Neural progenitor cell (in vitro differentiated cells): ENCODE data around the gene SLC2A13. TPM values are rescaled to one million over a fixed set of nuclear protein-coding genes. Genes with fewer than 3 reads are reported as not detected.

Experiments
- DNase-seq: peaks from one replicate; pipeline ENCODE4 v3.0.0-alpha.2; 2016; ENCODE audit warnings: low spot score
- H2AFZ ChIP-seq: fragments of 200-600 bp; sonication (generic); replicated peaks from 2 replicates; pipeline ENCODE4 v1.6.1; 2016; ENCODE audit warnings: antibody characterized with exemption
- H3F3A ChIP-seq: fragments of 200-600 bp; sonication (generic); 2 replicates; pipeline ENCODE4 v1.6.1; 2016; ENCODE audit warnings: antibody characterized with exemption, low read depth
- H3K27ac ChIP-seq: fragments of 200-600 bp; sonication (generic); 2 replicates; pipeline ENCODE4 v1.5.1; 2016; ENCODE audit warnings: mild to moderate bottlenecking
- H3K27me3 ChIP-seq: fragments of 200-600 bp; sonication (generic); 2 replicates; pipeline ENCODE4 v1.6.1; 2016; ENCODE audit warnings: mild to moderate bottlenecking, moderate library complexity
- H3K36me3 ChIP-seq: fragments of 200-600 bp; sonication (generic); 2 replicates; pipeline ENCODE4 v1.5.1; 2016
- H3K4me1 ChIP-seq: fragments of 200-600 bp; sonication (generic); 2 replicates; pipeline ENCODE4 v1.6.1; 2016; ENCODE audit warnings: mixed run types
- H3K4me2 ChIP-seq: fragments of 200-600 bp; sonication (generic); 2 replicates; pipeline ENCODE4 v1.6.1; 2016
- H3K4me3 ChIP-seq: fragments of 200-600 bp; sonication (generic); 2 replicates; pipeline ENCODE4 v1.5.1; 2016
- H3K79me2 ChIP-seq: fragments of 200-600 bp; sonication (generic); 2 replicates; pipeline ENCODE4 v1.6.1; 2016; ENCODE audit warnings: low read depth
- H3K9ac ChIP-seq: fragments of 200-600 bp; sonication (generic); 2 replicates; pipeline ENCODE4 v1.6.1; 2016
- H3K9me3 ChIP-seq: fragments of 200-600 bp; sonication (generic); 2 replicates; pipeline ENCODE4 v1.5.1; 2016; ENCODE audit warnings: low read depth
- H4K20me1 ChIP-seq: fragments of 200-600 bp; sonication (generic); 2 replicates; pipeline ENCODE4 v1.6.1; 2016; ENCODE audit warnings: low read depth
- H3K27ac Mint-ChIP-seq: 3 replicates; pipeline ENCODE4 v1.8.0; 2021; ENCODE audit warnings: mixed read lengths
- H3K27me3 Mint-ChIP-seq: 2 replicates; pipeline ENCODE4 v1.8.0; 2022; ENCODE audit warnings: low read depth, mild to moderate bottlenecking, inconsistent platforms, moderate library complexity, mixed read lengths; ENCODE audit not compliant: insufficient read depth
- H3K36me3 Mint-ChIP-seq: 3 replicates; pipeline ENCODE4 v1.8.0; 2021; ENCODE audit warnings: mixed read lengths
- H3K4me1 Mint-ChIP-seq: 3 replicates; pipeline ENCODE4 v1.8.0; 2021; ENCODE audit warnings: mixed read lengths
- H3K4me3 Mint-ChIP-seq: 3 replicates; pipeline ENCODE4 v1.8.0; 2021; ENCODE audit warnings: mild to moderate bottlenecking, moderate library complexity, mixed read lengths
- H3K9me3 Mint-ChIP-seq: 3 replicates; pipeline ENCODE4 v1.8.0; 2020; ENCODE audit warnings: mixed read lengths
- EZH2 ChIP-seq: fragments of 200-600 bp; sonication (generic); IDR thresholded peaks from 2 replicates; pipeline ENCODE4 v1.6.1; 2017; ENCODE audit warnings: antibody characterized with exemption, mild to moderate bottlenecking, moderate library complexity
- EZH2phosphoT487 ChIP-seq: fragments of 200-600 bp; sonication (generic); IDR thresholded peaks from 2 replicates; pipeline ENCODE4 v1.6.1; 2017; ENCODE audit warnings: antibody characterized with exemption
- total RNA-seq: library from RNA; depleted of rRNA; stranded (reverse); fragments of >200 nt; gene quantifications from 2 replicates; pipeline ENCODE4 v1.2.3, GENCODE V29; 2015; ENCODE audit warnings: low replicate concordance
- TF ChIP-seq, protein P1 (sequence below): fragments of 200-600 bp; sonication (generic); IDR thresholded peaks from 2 replicates; pipeline ENCODE4 v1.5.1; 2017; ENCODE audit warnings: antibody characterized with exemption, mild to moderate bottlenecking

SLC2A13 gene
- total RNA-seq, 1 donor from 2014 or later, result 11.1 TPM

DNA sequence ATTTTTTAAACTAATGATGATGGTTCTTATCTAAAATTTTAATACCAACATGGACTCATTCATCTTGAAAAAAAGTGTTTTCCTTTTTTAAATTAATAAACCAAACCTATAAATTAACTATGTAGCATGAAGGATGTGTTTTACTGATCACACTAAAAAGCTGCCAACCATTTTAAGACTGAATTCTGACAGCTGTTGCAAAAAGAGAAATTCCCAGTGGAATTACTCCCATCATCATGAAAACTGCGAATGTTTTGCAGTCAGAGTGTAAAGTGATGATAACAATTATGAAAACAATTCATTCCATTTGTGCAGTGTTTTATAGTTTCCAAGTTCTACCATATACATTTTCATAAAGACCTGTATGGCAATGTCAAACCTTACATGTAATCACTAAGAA lies 232.8 kb downstream of the SLC2A13 start:
- Mint-ChIP-seq H3K4me3 (no peak overlapping the region), H3K27ac (no peak overlapping the region), H3K4me1 (peaks cover 18% of the 10 kb centered on the region), H3K27me3 (no peaks in the 10 kb centered on the region), H3K36me3 (peaks cover under 1% of the 10 kb centered on the region), H3K9me3 (peaks cover under 1% of the 10 kb centered on the region)
- H4K20me1 ChIP-seq, result no peaks in the 10 kb centered on the region
- no peaks in the 10 kb centered on the region for H3K27me3 ChIP-seq
- no peak for DNase-seq
- H3K9me3 ChIP-seq, result no peaks in the 10 kb centered on the region
- no peaks in the 10 kb centered on the region for H3F3A ChIP-seq
- TF ChIP-seq, protein P1, sequence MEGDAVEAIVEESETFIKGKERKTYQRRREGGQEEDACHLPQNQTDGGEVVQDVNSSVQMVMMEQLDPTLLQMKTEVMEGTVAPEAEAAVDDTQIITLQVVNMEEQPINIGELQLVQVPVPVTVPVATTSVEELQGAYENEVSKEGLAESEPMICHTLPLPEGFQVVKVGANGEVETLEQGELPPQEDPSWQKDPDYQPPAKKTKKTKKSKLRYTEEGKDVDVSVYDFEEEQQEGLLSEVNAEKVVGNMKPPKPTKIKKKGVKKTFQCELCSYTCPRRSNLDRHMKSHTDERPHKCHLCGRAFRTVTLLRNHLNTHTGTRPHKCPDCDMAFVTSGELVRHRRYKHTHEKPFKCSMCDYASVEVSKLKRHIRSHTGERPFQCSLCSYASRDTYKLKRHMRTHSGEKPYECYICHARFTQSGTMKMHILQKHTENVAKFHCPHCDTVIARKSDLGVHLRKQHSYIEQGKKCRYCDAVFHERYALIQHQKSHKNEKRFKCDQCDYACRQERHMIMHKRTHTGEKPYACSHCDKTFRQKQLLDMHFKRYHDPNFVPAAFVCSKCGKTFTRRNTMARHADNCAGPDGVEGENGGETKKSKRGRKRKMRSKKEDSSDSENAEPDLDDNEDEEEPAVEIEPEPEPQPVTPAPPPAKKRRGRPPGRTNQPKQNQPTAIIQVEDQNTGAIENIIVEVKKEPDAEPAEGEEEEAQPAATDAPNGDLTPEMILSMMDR, result no peak
- TF ChIP-seq EZH2phosphoT487, result no peak
- TF ChIP-seq EZH2, result no peak
- no peak overlapping the region for H3K4me2 ChIP-seq
- H2AFZ ChIP-seq, result no peak overlapping the region
- H3K27ac ChIP-seq, result no peak overlapping the region
- H3K4me3 ChIP-seq, result no peak overlapping the region
- no peaks in the 10 kb centered on the region for H3K36me3 ChIP-seq
- H3K9ac ChIP-seq, result no peak overlapping the region
- no peaks in the 10 kb centered on the region for H3K4me1 ChIP-seq
- no peaks in the 10 kb centered on the region for H3K79me2 ChIP-seq

- Histone ChIP-seq H3F3A (no peaks in the 10 kb centered on the region), H4K20me1 (no peaks in the 10 kb centered on the region), H3K4me2 (no peak overlapping the region), H2AFZ (no peak overlapping the region), H3K27me3 (no peaks in the 10 kb centered on the region), H3K36me3 (no peaks in the 10 kb centered on the region), H3K4me3 (no peak overlapping the region), H3K9ac (no peak overlapping the region), H3K9me3 (no peaks in the 10 kb centered on the region), H3K27ac (no peak overlapping the region), H3K4me1 (no peaks in the 10 kb centered on the region), H3K79me2 (no peaks in the 10 kb centered on the region)
- TF ChIP-seq EZH2, result no peak
- no peak for TF ChIP-seq EZH2phosphoT487
- TF ChIP-seq, protein P1, result no peak
- H3K36me3 Mint-ChIP-seq, result no peaks in the 10 kb centered on the region
- H3K4me3 Mint-ChIP-seq, result no peak overlapping the region
- H3K9me3 Mint-ChIP-seq, result no peaks in the 10 kb centered on the region
- H3K27me3 Mint-ChIP-seq, result no peaks in the 10 kb centered on the region
- H3K4me1 Mint-ChIP-seq, result peaks cover 18% of the 10 kb centered on the region
- H3K27ac Mint-ChIP-seq, result no peak overlapping the region
- DNase-seq, result no peak
These were observed 233.5 kb downstream of the SLC2A13 start for GRCh38 chr12:39872425-39872824.

- H3K9me3 Mint-ChIP-seq, result no peaks in the 10 kb centered on the region
- H3F3A ChIP-seq, result no peaks in the 10 kb centered on the region
- no peak for TF ChIP-seq EZH2phosphoT487
- TF ChIP-seq, protein P1, result no peak
- no peak for TF ChIP-seq EZH2
- no peaks in the 10 kb centered on the region for H3K79me2 ChIP-seq
- no peaks in the 10 kb centered on the region for H3K9me3 ChIP-seq
- H3K4me1 Mint-ChIP-seq, result peaks cover 5% of the 10 kb centered on the region
- H3K4me1 ChIP-seq, result no peaks in the 10 kb centered on the region
- H3K27ac ChIP-seq, result no peak overlapping the region
- no peak overlapping the region for H3K4me3 ChIP-seq
- no peaks in the 10 kb centered on the region for H3K27me3 ChIP-seq
- H3K36me3 Mint-ChIP-seq, result peaks cover 4% of the 10 kb centered on the region
- H3K4me3 Mint-ChIP-seq, result no peak overlapping the region
- H3K27ac Mint-ChIP-seq, result no peak overlapping the region
- H4K20me1 ChIP-seq, result no peaks in the 10 kb centered on the region
- H3K9ac ChIP-seq, result no peak overlapping the region
- H3K36me3 ChIP-seq, result no peaks in the 10 kb centered on the region
- no peak for DNase-seq
- H3K4me2 ChIP-seq, result no peak overlapping the region
- H3K27me3 Mint-ChIP-seq, result no peaks in the 10 kb centered on the region
- H2AFZ ChIP-seq, result no peak overlapping the region
These were observed 237.6 kb downstream of the SLC2A13 start for GRCh38 chr12:39868328-39868725.
